GM19395 (cell line): Measurements from ENCODE around the gene CLIP1.
"Not testable (repeated sequence)": the region's sequence is repeated elsewhere in the genome, so short reads cannot be mapped to it uniquely, and the experiment has no call there.

Source experiments
- ATAC-seq: cut with Tn5 transposase; IDR thresholded peaks from one replicate; pipeline ENCODE4 v1.9.1; 2021; ENCODE audit warnings: mild to moderate bottlenecking, moderate library complexity; ENCODE audit not compliant: unreplicated experiment

The CLIP1 gene

DNA sequence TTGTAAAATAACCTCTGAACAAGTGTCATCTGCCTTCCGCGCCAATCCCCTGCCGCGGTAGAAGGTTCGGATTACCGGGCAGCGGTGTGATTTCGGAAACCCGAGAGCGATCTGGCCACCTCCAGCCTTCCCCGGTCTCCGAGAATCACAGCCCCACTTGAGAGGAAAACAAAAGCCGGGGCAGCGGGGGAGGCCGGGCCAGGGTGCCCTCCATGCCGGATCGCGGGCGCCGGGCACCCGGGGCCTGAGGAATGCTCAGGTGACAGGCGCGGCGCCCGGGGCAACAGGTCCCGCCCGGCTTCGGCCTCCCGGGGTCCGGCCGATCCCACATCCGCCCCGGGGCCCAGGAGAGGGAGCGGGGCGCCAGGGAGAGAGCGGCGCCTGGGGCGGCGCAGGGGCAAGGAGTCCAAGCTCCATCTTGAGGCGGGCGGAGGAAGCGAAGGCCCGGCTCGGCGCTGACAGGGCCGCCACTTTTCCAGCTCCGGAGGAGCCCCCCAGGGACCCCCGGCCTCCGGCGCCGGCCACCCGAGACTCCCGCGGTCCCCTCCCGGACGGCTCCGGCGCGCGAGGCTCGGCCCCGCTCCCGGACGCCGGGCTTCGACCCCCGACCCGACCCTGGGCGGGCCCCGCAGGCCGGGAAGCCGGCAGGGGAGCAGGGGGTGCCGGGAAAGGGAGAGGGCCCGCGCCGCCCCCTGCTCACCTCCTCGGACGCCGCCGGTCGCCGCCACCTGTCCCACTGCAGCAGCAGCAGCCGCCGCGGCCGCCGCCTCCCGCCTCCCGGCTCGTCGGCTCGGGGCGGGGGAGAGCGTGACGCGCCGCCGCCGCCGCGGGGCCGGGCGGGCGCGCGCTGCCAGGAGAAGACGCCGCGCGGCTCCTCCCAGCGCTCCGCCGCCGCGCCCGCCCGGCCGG lies at the start of gene CLIP1:
Gene CLIP1, minus strand, starts transcription at position 849 of the 909 bp plus-strand sequence. CDS start 42,217 bp downstream, outside the sequence.
- peak; percentile 66 for ATAC-seq

DNA sequence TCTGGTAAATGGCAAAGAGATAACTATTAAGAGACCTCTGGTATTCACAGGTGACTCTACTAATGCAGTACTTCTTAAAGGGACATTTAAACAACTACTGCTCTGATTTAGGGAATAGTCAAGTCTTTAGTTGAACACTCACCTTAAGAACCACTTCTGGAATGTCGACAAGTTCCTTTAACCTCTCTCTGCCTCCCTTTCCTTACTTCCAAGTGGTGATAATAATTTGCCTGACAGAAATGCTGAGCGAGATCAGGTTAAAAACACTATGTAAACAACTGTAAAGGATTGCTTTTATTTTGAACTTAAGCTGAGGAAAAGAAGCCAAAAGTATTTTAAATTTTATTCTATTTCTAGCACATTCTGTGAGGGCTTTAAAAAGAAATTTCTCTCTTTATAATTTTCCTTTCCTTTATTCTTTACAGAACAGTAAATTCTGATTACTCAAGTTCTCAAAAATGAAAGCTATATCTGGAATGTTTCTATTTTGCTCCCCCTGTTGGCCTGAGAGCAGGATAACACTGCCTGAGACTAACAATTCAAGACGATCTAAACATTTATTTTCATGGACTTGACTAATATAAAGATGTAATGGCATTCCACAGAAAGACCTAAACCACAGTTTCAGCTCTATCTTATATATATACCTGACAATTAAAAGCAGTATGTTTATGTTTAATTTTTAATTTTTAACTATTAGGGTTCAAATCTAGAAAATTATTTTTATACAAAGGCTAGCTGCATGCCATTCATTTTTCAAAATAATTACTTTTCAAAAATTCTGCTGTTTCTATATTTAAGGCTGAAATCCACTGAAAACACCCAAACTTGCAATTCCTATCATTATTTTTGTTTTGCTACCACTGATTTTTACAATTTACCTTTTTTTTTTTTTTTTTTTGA lies 49.1 kb upstream of the CLIP1 start:
- ATAC-seq, result no peak

DNA sequence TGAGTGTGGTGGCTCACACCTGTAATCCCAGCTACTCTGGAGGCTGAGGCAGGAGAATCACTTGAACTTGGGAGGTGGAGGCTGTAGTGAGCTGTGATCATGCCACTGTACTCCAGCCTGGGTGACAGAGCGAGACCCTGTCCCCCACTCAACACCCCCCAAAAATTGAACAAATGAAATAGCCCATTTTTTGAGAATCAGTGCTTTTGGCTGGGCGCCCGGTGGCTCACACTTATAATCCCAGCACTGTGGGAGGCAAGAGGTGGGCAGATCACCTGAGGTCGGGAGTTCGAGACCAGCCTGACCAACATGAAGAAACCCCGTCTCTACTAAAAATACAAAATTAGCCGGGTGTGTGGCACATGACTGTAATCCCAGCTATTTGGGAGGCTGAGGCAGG lies 48.1 kb upstream of the CLIP1 start:
- not testable (repeated sequence) for ATAC-seq

DNA sequence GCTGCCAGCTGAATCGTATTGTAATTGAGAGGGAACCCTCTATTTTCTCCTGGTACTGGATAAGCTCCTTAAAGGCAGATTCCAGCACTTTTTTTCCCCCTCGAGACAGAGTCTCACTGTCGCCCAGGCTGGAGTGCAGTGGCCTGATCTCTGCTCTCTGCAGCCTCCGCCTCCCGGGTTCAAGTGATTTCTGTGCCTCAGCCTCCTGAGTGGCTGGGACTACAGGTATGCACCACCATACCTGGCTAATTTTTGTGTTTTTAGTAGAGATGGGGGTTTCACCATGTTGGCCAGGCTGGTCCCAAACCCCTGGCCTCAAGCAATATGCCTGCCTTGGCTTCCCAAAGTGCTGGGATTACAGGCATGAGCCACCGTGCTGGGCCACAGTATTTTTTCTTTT lies 47.4 kb upstream of the CLIP1 start:
- not testable (repeated sequence) for ATAC-seq

DNA sequence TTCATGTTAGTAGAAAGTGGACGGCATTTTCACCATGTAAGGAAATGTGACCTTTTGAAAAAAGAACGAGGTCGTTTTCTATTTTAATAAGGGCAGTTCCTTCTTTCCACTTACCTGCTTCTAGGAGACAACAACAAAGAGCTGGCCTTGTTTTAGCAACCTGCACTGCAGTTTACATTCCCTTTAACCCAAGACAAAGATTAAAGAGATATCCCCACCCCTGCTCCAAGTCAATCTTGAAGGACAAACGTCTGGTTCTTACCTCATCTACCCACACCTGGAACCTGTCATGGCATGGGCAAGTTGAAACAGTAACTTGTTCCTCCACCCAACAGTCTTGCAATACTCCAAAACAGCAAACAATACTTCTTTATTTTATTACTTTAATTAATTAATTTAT lies 45.5 kb upstream of the CLIP1 start:
- ATAC-seq, result no peak

DNA sequence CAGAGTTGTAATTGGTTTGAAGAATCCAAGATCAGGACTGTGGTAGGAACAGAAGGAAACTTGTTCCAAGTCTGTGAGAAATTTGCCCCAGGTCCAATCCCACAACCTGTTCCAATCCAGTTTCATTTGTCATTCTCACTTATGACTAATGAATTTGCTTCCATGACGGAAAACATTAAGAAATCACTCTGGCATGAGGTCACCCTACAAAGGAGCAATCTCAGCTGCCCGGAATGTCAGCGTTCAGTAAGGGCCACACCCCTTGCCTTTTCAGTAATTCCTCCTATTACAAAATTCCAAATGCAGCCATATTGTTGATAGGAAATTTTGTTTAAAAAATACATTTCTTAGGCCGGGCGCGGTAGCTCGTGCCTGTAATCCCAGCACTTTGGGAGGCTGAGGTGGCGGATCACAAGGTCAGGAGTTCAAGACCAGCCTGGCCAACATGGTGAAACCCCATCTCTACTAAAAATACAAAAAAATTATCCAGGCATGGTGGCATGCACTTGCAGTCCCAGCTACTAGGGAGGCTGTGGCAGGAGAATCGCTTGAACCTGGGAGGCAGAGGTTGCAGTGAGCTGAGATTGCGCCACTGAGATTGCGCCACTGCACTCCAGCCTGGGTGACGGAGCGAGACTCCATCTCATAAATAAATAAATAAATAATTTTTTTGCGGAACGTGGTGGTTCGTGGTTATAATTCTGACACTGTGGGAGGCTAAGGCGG lies 42.0 kb upstream of the CLIP1 start:
- not testable (repeated sequence) for ATAC-seq

DNA sequence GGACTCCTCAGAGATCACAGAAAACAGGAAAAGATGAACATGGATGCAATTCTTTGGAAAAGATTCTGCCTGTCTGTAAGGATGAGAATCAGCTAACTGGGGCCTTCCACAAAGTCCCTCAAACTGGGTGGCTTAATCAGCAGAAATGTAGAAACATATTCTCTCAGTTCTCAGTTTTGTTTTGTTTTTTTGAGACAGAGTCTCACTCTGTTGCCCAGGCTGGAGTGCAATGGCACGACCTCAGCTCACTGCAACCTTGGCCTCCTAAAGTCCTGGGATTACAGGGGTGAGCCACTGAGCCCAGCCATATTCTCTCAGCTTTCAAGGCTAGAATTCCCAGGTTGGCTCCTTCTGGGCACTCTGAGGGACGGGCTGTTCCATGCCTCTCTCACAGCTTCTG lies 38.2 kb upstream of the CLIP1 start:
- ATAC-seq, result no peak

DNA sequence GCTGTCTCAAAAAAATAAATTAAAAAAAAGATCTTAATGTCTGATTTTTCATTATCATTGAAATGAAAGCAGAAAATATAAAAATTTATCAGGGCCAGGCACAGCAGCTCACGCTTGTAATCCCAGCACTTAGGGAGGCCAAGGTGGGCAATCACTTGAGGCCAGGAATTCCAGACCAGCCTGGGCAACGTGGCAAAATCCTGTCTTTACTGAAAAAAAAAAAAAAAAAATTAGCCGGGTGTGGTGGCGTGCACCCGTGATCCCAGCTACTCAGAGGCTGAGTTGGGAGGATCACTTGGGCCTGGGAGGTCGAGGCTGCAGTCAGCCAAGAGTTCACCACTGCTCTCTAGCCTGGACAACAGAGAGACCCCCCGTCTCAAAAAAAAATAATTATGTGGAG lies 37.6 kb upstream of the CLIP1 start:
- ATAC-seq, result no peak

DNA sequence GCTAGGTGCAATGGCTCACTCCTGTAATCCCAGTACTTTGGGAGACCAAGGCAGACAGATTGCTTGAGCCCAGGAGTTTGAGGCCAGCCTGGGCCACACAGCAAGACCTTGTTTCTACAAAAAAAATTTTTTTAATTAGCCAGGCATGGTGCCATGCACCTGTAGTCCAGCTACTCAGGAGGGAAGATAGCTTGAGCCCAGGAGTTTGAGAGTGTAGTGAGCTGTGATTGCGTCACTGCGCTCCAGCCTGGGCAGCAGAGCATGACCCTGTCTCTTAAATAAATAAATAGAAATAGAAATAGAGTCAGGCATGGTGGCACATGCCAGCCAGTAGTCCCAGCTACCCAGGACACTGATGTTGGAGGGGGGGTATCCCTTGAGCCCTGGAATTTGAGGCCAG lies 36.7 kb upstream of the CLIP1 start:
- ATAC-seq, result no peak

DNA sequence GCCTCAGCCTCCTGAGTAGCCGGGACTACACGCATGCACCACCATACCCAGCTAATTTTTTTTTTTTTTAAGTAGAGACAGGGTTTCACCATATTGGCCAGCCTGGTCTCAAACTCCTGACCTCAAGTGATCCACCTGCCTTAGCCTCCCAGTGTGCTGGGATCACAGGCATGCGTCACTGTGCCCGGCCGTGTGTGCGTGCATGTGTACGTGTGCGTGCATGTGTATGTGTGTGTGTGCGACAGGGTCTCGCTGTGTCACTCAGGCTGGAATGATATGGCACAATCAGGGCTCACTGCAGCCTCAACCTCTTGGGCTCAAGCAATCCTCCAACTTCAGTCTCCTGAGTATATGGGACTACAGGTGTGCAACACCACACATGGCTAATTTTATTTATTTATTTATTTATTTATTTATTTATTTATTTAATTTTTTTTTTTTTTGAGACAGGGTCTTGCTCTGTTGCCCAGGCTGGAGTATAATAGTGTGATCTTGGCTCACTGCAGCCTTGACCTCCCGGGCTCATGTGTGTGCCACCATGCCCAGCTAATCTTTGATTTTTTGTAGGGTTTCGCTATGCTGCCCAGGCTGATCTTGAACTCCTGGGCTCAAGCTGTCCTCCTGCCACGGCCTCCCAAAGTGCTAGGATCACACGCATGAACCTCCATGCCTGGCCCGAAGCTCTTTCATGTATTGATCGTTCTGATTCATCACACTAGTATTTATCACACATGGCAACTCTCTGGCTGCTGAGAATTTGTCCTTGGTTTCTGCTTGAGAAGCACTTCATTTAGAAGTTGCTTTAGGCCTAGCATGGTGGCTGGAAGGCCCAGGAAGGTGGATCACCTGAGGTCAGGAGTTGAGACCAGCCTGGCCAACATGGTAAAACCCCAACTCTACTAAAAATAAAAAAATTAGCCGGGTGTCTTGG lies 35.9 kb upstream of the CLIP1 start:
- ATAC-seq, result no peak

DNA sequence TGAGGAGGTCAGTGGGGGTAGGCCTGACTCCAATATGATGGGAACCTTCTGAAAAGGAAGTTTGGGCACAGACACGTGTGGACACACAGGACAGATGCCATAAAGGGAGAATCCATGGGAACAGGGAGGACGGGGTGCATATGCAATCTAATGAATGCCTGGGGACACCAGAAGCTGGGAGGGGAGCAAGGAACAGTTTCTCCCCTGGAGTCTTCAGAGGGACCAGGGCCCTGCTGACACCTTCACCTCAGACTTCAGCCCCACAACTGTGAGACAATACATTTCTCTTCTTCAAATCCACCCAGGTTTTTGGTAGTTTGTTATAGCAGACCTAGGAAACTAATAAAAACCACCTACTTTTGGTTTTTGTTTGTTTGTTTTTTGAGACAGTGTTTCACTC lies 35.2 kb upstream of the CLIP1 start:
- no peak for ATAC-seq

DNA sequence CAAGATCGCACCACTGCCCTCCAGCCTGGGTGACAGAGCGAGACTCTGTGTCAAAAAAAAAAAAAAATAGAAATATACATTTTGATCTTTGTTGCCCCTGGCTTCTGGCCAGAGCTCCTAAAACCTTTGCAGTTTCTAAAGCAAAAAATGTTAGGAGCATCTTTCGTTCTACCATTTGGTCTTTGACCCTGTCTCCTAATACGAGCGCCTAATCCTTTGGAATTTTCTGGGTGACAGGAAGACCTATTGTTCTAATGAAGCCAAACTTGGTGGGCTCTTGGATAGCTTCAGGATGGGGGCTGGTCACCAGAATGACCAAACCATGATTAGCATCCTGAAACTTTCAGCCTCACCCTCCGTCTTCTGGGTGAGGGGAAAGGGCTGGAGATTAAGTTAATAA lies 32.3 kb upstream of the CLIP1 start:
- ATAC-seq, result no peak

DNA sequence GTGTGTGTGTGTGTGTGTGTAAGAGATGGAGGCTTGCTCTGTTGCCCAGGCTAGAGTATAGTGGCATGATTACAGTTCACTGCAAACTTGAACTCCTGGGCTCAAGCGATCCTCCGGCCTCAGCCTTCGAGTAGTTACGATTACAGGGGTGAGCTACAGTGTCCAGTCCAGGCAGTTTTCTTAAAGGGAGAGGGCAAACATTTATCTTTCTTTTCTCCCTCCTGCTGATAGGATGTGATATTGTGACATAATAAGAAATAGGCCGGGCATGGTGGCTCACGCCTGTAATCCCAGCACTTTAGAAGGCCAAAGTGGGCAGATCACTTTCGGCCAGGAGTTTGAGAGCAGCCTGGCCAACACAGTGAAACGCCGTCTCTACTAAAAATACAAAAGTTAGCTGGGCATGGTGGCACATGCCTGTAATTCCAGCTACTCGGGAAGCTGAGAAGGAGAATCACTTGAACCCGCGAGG lies 31.8 kb upstream of the CLIP1 start:
- no peak for ATAC-seq

DNA sequence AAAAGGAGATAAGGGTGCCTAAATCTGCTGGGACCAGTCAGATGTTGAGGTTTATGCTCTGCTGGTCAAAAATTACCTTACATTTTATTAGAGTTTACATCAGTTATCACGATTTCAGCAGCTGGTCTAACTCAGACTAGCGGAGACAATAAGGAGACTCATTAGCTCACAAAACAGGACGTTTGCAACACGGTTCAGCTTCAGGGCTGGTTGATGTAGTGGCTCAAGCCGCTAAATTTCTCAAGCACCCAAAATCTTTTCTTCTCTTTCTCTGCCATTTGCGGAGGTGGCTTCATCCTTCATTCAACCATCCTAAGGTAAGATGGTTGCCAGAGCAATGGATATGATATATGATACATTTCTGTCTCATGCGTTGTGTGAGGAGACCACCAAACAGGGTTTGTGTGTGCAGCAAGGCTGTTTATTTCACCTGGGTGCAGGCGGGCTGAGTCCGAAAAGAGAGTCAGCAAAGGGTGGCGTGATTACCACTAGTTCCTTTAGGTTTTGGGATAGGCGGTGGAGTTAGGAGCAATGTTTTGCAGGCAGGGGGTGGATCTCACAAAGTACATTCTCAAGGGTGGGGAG lies 30.3 kb upstream of the CLIP1 start:
- ATAC-seq, result no peak

DNA sequence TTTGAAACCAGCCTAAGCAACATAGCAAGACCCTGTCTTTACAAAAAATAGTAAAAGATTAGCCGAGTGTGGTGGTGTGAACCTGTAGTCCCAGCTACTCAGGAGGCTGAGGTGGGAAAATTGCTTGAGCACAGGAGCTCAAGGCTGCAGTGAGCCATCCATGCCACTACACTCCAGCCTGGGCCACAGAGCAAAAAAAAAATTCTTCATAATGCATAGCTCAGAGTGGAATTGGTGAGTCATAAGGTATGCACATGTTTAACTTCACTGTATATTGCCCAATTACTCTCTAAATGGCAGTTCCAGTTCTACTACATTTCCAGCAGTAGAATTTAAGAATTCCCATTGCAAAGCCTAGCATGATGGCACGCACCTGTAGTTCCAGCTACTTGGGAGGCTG lies 26.8 kb upstream of the CLIP1 start:
- no peak for ATAC-seq

DNA sequence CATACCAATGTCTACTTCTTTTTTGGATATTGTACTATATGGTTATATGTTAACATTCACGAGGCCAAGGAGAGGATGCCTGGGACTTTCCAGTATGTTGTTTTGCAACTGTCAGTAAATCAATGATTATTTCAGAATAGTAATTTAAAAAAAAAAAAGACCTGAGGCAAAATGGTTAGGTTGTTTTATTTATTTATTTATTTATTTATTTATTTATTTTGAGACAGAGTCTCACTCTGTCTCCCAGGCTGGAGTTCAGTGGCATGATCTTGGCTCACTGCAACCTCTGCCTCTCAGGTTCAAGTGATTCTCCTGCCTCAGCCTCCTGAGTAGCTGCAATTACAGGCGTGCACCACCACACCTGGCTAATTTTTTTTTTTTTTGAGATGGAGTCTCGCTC lies 25.4 kb upstream of the CLIP1 start:
- not testable (repeated sequence) for ATAC-seq

DNA sequence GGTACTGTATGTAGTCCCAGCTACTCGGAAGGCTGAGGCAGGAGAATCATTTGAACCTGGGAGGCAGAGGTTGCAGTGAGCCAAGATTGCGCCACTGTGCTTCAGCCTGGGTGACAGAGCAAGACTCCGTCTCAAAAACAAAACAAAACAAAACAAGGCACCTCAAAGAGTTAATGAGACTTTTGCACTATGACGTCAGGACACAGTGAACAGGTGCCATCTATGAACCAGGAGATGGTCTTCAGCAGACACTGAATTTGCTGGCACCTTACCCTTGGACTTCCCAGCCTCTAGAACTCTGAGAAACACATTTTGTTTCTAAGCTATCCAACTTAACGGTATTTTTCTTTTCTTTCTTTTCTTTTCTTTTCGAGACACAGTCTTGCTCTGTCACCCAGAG lies 23.9 kb upstream of the CLIP1 start:
- not testable (repeated sequence) for ATAC-seq

DNA sequence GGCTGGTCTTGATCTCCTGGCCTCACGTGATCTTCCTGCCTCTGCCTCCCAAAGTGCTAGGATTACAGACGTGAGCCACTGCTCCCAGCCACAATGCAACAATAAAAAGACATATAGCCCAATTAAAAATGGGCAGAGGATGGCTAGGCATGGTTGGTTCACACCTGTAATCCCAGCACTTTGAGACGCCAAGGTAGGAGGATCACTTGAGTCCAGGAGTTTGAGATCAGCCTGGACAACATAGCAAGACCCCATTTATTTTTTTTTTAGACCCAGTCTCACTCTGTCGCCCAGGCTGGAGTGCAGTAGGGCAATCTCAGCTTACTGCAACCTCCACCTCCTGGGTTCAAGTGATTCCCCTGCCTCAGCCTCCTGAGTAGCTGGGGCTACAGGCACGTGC lies 21.6 kb upstream of the CLIP1 start:
- not testable (repeated sequence) for ATAC-seq

DNA sequence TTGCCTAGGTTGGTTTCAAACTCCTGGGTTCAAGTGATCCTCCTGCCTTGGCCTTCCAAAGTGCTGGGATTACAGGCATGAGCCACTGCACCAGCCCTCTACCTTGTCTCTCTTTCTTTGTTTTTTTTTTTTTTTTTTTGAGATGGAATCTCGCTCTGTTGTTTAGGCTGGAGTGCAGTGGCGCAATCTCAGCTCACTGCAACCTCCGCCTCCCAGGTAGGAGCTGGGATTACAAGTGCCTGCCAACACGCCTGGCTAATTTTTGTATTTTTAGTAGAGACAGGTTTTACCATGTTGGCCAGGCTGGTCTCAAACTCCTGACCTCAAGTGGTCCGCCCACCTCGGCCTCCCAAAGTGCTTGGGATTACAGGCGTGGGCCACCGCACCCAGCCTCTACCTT lies 16.4 kb upstream of the CLIP1 start:
- ATAC-seq, result not testable (repeated sequence)
